ENCODE data around the gene USP5.
A peak's percentile ranks its signal among the peaks of the same experiment; 100 is the strongest.

The USP5 gene

DNA sequence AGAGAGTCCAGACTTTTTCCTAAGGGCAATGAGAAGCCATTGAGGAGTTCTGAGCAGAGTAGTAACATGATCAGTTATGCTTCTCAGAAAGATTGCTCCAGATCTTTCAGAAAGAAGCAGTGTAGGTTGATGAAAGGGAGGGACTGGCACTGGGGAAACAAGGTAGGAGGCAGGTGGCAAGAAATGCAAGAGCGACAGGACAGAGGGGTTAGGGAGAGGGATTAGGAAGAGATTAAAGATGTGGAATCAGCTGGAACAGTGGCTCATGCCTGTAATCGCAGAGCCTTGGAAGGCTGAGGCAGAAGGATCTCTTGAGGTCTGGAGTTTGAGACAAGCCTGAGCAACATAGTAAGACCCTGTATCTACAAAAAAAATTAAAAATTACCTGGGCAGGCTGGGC lies 4.3 kb upstream of the USP5 start:
- TF ChIP-seq TAF1 (IDR thresholded peaks at IDR 0.05; ENCODE audit: low read depth, low read length) (no peak), POLR2A (IDR thresholded peaks at IDR 0.05; ENCODE audit: low read depth, low read length) (no peak), PAX5 (IDR thresholded peaks at IDR 0.05; ENCODE audit: insufficient read depth, low read length, severe bottlenecking) (no peak), POLR2AphosphoS5 (IDR thresholded peaks at IDR 0.05; ENCODE audit: low read depth, low read length) (no peak)
- FAIRE-seq (no peak), DNase-seq (ENCODE audit: insufficient read length, low spot score) (no peak)

DNA sequence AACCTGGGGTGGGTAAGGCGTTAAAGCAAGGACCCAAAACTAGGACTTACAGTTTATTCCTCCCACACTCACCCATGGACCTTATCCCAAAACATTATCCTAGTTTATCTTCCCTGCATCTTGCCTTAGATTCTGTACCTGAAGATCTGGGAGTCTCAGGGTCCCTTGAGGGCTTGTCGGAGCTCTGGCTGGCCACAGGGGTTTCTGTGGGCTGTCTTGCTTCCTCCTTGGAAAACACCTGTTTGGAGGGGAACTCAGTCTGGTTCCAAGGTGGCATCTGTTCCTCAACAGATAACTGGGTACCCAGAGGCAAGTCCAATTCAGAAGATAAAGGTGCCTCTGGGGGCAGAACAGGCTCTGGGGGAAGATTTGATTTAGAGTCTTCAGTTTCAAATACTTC lies 2.5 kb upstream of the USP5 start:
- no peak for DNase-seq (ENCODE audit: insufficient read length, low spot score)
- TF ChIP-seq SPI1 (IDR thresholded peaks at IDR 0.05; ENCODE audit: low read depth, low read length): peak; percentile 44; the same call in 1 of the 2 replicates
- TF ChIP-seq PAX5 (IDR thresholded peaks at IDR 0.05; ENCODE audit: insufficient read depth, low read length, severe bottlenecking): no peak
- no peak for FAIRE-seq

DNA sequence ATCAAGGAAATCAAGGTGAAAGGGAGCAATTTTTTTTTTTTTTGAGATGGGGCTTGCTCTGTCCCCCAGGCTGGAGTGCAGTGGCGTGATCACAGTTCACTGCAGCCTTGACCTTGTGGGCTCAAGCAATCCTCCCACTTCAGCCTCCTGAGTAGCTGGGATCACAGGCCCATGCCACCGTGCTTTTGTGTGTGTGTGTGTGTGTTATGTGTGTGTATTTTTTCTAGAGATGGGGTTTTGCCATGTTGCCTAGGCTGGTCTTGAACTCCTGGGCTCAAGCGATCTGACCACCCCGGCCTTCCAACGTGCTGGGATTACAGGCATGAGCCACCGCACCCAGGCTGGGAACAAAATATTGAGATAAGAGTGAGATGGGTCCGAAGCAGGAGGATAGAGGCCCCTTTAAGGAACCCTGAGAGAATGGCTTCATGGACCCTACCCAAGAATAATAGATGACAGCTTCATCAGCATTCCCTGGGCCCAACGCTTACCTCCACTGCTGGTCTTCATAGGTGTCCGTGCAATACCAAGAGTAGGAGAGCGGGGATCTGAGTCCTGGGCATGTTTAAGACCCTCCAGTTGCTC lies 1.9 kb upstream of the USP5 start:
- FAIRE-seq (no peak), DNase-seq (ENCODE audit: insufficient read length, low spot score) (no peak)
- no peak for TF ChIP-seq POU2F2 (IDR thresholded peaks at IDR 0.05; ENCODE audit: low read depth, low read length)

DNA sequence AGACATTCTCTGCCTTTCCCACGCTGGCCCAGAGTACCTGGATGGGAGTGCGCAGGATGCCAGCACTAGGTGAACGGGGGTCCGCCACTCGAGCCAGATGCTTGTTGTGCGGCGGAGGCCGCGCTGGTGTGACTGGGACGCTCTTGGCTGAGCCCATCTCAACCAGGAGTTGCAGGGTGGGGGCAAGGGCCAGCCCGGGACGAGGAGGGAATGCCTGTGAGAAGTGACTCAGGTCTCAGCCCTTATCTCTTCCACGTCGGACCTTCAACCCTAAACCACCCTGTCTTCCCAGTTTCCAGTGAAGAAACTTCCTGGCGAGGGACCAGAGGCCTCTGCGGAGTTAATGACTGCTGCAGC lies 1.2 kb upstream of the USP5 start:
- TF ChIP-seq POLR2AphosphoS5 (IDR thresholded peaks at IDR 0.05; ENCODE audit: low read depth, low read length): no peak
- no peak for TF ChIP-seq SPI1 (IDR thresholded peaks at IDR 0.05; ENCODE audit: low read depth, low read length)
- TF ChIP-seq PAX5 (IDR thresholded peaks at IDR 0.05; ENCODE audit: insufficient read depth, low read length, severe bottlenecking): no peak
- no peak for TF ChIP-seq POLR2A (IDR thresholded peaks at IDR 0.05; ENCODE audit: low read depth, low read length)
- no peak for TF ChIP-seq POU2F2 (IDR thresholded peaks at IDR 0.05; ENCODE audit: low read depth, low read length)
- DNase-seq (ENCODE audit: insufficient read length, low spot score) (no peak), FAIRE-seq (no peak)

DNA sequence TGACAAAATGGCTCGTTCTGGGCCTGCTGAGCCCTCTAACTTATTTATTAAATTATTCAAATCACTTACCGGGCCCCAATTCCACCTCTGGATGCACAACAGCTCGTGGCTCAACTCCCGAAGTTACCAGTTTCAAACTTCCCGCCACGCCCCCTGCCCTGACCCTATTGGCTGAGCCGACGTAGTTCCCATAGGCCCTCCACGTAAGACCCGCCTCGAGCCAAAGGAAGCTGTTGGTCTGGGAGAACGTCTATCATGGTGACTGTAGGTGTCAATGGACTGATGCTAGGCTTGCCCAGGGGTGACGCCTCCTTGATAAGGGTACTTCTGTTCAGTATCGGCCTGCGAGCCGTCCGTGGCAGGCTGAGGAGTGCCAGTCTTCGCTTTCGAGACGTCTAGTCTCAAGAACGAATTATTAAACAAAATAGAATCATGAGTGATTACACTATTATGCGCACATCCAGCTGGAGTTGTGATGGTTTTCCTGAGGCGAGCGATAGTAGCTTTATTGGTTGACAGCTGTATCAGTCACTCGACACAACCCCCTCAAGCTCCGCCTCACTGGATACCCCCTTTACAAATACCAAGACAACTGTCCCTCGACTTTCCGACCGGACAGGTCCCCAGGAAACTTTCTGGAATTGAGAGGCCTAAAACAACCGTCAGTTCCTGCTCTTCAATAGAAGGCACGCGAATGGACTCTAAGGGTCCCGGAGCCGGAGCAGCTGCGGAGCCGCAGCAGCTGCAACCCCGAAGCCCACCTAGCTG lies 613 bp upstream of the USP5 start, which contains the start of gene CDCA3:
Gene CDCA3, minus strand, starts transcription at position 134 of the 768 bp plus-strand sequence. CDS start 334 bp downstream, outside the sequence.
- DNase-seq (ENCODE audit: insufficient read length, low spot score) (peak; percentile 100), FAIRE-seq (no peak)
- TF ChIP-seq POU2F2 (IDR thresholded peaks at IDR 0.05; ENCODE audit: low read depth, low read length) (peak; percentile 72; the same call in 1 of the 2 replicates), PAX5 (IDR thresholded peaks at IDR 0.05; ENCODE audit: insufficient read depth, low read length, severe bottlenecking) (no peak), SPI1 (IDR thresholded peaks at IDR 0.05; ENCODE audit: low read depth, low read length) (no peak), POLR2AphosphoS5 (IDR thresholded peaks at IDR 0.05; ENCODE audit: low read depth, low read length) (peak; percentile 84), TAF1 (IDR thresholded peaks at IDR 0.05; ENCODE audit: low read depth, low read length) (peak; percentile 65), POLR2A (IDR thresholded peaks at IDR 0.05; ENCODE audit: low read depth, low read length) (peak; percentile 87)

DNA sequence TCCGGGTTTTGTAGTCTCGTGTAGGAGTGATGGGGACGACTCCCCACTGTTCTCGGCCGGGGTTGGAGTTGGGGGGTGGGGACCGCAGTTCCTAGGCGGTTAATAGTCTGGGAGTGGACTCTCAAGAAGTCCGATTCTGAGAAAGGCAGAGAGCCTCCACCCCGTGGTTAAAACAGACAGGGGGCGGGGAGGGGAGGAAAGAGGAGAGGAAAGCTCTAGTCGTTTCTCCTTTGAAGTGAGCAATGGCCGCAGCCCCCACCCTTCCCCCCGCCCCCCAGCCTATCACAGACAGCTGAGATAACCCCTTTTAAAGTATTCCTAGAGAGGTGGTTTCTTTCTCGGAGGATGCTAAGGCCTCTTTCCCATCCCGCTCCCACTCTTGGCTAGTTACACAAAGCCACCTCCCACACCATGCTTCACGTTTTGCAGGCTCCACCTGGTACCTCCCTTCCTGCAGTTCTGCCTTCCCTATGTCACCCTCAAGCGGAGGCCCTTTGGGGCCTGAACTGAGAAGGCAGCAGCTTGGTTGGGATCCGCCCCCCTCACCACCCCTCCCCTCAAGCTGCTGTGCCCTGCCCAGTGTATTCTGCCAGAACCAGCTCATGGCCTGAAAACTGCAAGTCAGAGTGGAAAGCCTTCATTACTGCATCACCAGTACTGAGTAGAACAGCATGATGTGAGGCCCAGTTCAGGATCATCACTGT lies 853 bp downstream of the USP5 start:
- DNase-seq (ENCODE audit: insufficient read length, low spot score) (no peak), FAIRE-seq (peak; percentile 82)
- TF ChIP-seq SPI1 (IDR thresholded peaks at IDR 0.05; ENCODE audit: low read depth, low read length) (no peak), TAF1 (IDR thresholded peaks at IDR 0.05; ENCODE audit: low read depth, low read length) (no peak), POLR2AphosphoS5 (IDR thresholded peaks at IDR 0.05; ENCODE audit: low read depth, low read length) (no peak), PAX5 (IDR thresholded peaks at IDR 0.05; ENCODE audit: insufficient read depth, low read length, severe bottlenecking) (no peak), POU2F2 (IDR thresholded peaks at IDR 0.05; ENCODE audit: low read depth, low read length) (no peak), POLR2A (IDR thresholded peaks at IDR 0.05; ENCODE audit: low read depth, low read length) (no peak; the same call in 1 of the 2 replicates)

DNA sequence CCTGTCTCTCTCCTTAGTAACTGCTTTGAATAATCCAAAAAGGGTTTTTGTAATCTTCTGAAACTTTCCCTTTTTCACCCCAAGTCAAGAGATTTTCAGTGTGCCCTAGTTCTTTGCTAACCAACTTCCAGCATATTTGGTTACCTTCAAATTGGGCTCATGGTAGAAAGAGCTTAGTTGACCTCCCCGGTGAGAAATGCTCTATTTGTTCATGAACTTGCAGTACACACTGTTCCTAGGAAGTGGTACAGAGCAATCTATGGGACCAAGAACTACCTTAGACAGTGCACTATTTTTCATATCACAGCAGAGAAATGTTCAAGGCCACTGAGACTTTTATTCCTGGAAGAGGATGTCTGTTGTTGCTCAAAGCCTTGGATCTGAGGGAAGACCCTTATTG lies 1.7 kb downstream of the USP5 start:
- TF ChIP-seq POU2F2 (IDR thresholded peaks at IDR 0.05; ENCODE audit: low read depth, low read length) (no peak), TAF1 (IDR thresholded peaks at IDR 0.05; ENCODE audit: low read depth, low read length) (no peak), PAX5 (IDR thresholded peaks at IDR 0.05; ENCODE audit: insufficient read depth, low read length, severe bottlenecking) (no peak), POLR2AphosphoS5 (IDR thresholded peaks at IDR 0.05; ENCODE audit: low read depth, low read length) (no peak), POLR2A (IDR thresholded peaks at IDR 0.05; ENCODE audit: low read depth, low read length) (no peak), SPI1 (IDR thresholded peaks at IDR 0.05; ENCODE audit: low read depth, low read length) (no peak)
- DNase-seq (ENCODE audit: insufficient read length, low spot score) (no peak), FAIRE-seq (no peak)

DNA sequence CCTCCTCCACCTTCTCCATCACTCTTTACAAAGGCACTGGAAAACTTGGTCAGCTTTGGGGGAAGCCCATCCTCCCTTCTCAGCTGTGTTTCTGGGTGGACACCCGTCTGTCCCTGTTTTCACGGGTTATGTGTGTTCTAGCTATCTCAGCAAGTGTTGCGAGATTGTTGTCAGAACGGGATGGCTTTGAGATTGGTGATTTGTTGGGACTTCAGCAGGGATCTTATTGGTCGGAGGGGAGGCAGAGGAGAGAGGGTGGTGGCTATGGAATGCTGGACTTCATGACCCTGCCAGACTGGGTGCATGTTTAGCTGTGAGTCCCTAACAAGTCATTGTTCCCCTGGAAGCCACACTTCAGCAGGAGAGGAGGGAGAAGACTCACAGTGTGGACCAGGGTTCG lies 2.1 kb downstream of the USP5 start:
- TF ChIP-seq TAF1 (IDR thresholded peaks at IDR 0.05; ENCODE audit: low read depth, low read length): no peak
- no peak for TF ChIP-seq POU2F2 (IDR thresholded peaks at IDR 0.05; ENCODE audit: low read depth, low read length)
- TF ChIP-seq PAX5 (IDR thresholded peaks at IDR 0.05; ENCODE audit: insufficient read depth, low read length, severe bottlenecking): no peak
- no peak for TF ChIP-seq POLR2AphosphoS5 (IDR thresholded peaks at IDR 0.05; ENCODE audit: low read depth, low read length)
- TF ChIP-seq SPI1 (IDR thresholded peaks at IDR 0.05; ENCODE audit: low read depth, low read length): no peak
- TF ChIP-seq POLR2A (IDR thresholded peaks at IDR 0.05; ENCODE audit: low read depth, low read length): no peak
- DNase-seq (ENCODE audit: insufficient read length, low spot score) (no peak), FAIRE-seq (no peak)

DNA sequence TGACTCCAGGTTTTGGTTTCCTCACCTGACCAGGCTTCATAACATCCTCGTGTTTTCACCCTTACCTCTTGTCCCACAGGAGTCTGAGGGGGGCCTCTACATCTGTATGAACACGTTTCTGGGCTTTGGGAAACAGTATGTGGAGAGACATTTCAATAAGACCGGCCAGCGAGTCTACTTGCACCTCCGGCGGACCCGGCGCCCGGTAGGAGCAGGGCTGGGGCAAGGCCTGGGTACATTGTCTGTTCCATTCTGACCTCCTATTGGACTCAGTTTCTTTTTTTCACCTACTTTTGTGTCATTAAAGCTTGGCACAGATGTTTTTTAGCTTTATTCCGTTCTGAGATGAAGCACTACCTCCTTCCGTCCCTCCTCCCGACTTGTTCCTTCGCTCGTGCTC lies 3.4 kb downstream of the USP5 start:
- DNase-seq (ENCODE audit: insufficient read length, low spot score): no peak
- TF ChIP-seq POLR2A (IDR thresholded peaks at IDR 0.05; ENCODE audit: low read depth, low read length): no peak
- no peak for TF ChIP-seq PAX5 (IDR thresholded peaks at IDR 0.05; ENCODE audit: insufficient read depth, low read length, severe bottlenecking)
- no peak for TF ChIP-seq TAF1 (IDR thresholded peaks at IDR 0.05; ENCODE audit: low read depth, low read length)
- TF ChIP-seq SPI1 (IDR thresholded peaks at IDR 0.05; ENCODE audit: low read depth, low read length): no peak
- TF ChIP-seq POU2F2 (IDR thresholded peaks at IDR 0.05; ENCODE audit: low read depth, low read length): no peak
- FAIRE-seq: no peak

DNA sequence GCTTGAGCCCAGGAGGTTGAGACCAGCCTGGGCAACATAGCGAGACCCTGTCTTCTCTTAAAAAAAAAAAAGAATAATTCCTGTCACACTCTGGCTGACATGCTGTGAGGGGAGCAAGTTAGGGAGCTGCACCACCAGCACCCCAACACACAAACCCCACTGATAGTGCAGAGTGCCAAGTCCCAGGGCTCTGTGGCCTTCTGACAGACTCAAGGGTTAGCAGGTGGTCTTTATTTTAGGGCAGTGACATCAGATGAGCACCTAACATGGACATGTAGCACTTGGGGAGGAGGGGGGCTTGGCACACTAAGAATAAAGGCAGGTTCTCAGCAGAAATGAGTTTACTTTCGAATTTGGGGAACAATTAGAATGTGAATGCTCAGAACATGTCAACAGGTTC lies 6.8 kb downstream of the USP5 start:
- FAIRE-seq (no peak), DNase-seq (ENCODE audit: insufficient read length, low spot score) (no peak)
- TF ChIP-seq SPI1 (IDR thresholded peaks at IDR 0.05; ENCODE audit: low read depth, low read length): no peak

Data from GM12891 (cell line).